ENCODE data around the gene TXK.

DNA sequence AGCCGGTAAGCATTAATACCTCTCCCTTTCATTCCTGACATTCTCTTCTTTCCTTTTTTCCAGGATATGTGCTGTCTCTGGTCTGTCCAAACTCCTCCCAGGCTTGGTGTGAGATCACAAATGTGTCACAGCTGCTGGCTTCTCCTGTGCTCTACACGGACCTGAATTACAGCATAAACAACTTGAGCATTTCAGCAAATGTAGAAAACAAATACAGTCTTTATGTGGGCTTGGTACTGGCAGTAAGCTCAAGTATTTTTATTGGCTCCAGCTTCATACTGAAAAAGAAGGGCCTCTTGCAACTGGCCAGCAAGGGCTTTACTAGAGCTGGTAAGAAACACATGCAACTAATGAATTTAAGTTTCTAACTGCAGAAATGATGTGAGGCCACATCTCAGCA lies 109.0 kb downstream of the TXK start:
- TF ChIP-seq, protein P1, sequence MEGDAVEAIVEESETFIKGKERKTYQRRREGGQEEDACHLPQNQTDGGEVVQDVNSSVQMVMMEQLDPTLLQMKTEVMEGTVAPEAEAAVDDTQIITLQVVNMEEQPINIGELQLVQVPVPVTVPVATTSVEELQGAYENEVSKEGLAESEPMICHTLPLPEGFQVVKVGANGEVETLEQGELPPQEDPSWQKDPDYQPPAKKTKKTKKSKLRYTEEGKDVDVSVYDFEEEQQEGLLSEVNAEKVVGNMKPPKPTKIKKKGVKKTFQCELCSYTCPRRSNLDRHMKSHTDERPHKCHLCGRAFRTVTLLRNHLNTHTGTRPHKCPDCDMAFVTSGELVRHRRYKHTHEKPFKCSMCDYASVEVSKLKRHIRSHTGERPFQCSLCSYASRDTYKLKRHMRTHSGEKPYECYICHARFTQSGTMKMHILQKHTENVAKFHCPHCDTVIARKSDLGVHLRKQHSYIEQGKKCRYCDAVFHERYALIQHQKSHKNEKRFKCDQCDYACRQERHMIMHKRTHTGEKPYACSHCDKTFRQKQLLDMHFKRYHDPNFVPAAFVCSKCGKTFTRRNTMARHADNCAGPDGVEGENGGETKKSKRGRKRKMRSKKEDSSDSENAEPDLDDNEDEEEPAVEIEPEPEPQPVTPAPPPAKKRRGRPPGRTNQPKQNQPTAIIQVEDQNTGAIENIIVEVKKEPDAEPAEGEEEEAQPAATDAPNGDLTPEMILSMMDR (IDR thresholded peaks at IDR 0.05) = no peak
- TF ChIP-seq POLR2A (IDR thresholded peaks at IDR 0.05) = no peak
